ENCODE results near the gene UBE2U.
"Not testable (repeated sequence)": the region's sequence is repeated elsewhere in the genome, so short reads cannot be mapped to it uniquely, and the experiment has no call there.

Gene UBE2U

DNA sequence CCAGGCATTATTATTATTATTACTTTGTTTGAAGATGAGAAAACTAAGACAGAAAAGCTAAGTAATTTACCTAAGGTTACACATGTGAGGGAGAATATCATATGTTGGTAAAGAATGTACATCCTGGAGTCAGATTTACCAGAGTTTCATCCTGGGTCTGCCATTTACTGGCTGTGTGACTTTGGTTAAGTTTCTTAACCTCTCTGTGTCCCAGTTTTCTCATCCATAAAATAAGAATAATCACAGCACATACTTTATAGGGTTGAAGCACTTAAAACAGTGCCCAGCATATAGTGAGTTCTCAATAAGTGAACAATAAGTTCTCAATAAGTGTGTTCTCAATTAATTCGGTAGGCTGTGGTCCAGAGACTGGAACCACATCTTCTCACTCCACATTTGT lies 32.5 kb downstream of the UBE2U start:
- TF ChIP-seq, protein P1, sequence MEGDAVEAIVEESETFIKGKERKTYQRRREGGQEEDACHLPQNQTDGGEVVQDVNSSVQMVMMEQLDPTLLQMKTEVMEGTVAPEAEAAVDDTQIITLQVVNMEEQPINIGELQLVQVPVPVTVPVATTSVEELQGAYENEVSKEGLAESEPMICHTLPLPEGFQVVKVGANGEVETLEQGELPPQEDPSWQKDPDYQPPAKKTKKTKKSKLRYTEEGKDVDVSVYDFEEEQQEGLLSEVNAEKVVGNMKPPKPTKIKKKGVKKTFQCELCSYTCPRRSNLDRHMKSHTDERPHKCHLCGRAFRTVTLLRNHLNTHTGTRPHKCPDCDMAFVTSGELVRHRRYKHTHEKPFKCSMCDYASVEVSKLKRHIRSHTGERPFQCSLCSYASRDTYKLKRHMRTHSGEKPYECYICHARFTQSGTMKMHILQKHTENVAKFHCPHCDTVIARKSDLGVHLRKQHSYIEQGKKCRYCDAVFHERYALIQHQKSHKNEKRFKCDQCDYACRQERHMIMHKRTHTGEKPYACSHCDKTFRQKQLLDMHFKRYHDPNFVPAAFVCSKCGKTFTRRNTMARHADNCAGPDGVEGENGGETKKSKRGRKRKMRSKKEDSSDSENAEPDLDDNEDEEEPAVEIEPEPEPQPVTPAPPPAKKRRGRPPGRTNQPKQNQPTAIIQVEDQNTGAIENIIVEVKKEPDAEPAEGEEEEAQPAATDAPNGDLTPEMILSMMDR (IDR thresholded peaks at IDR 0.05; ENCODE audit: low read depth, low read length) = no peak
- no peak for DNase-seq (ENCODE audit: extremely low read depth, low read depth)

DNA sequence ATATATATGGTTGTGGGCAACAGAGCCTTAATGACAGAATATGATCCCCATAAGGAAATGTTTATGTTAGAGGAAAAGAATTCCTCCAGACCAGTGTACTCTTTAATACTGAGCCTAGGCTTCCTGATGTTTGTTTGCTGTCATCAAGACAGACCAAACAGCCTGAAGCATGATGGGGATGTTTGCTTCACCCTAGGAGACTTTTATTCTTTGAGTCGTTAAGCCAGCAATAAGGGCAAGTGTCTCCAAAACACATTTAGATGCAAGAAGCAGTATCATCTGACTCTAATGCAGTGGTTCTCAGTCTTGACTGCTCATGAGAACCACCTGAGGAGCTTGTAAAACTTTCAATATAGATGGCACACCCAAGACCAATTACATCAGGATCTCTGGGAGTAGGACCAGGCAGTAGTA lies 33.1 kb downstream of the UBE2U start:
- no peak for DNase-seq (ENCODE audit: extremely low read depth, low read depth)
- TF ChIP-seq, protein P1 (IDR thresholded peaks at IDR 0.05; ENCODE audit: low read depth, low read length) = no peak

DNA sequence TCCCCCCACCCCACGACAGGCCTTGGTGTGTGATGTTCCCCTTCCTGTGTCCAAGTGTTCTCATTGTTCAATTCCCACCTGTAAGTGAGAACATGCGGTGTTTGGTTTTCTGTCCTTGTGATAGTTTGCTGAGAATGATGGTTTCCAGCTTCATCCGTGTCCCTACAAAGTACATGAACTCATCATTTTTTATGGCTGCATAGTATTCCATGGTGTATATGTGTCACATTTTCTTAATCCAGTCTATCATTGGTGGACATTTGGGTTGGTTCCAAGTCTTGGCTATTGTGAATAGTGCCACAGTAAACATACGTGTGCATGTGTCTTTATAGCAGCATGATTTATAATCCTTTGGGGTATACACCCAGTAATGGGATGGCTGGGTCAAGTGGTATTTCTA lies 36.1 kb downstream of the UBE2U start:
- DNase-seq (ENCODE audit: extremely low read depth, low read depth) = not testable (repeated sequence)

DNA sequence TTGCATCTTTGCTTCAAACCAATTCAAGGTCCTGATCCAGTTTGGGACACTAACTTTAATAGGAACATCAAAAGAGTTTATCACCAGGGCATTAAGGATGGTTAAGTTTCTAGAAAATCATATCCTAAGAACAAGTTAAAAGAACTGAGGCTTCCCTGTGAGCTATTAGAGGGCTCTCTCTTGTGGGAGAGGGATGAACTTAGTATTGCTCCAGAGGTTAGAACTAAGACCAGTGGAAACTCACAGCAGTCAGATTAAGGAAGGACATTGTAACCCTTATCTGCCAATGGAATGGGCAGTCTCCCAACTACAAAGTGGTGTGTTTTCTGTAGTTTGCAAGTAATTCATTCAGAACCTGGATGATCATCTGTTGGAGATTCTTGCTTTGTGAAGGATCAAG lies 36.8 kb downstream of the UBE2U start:
- no peak for DNase-seq (ENCODE audit: extremely low read depth, low read depth)
- TF ChIP-seq, protein P1 (IDR thresholded peaks at IDR 0.05; ENCODE audit: low read depth, low read length) = peak; percentile 35

DNA sequence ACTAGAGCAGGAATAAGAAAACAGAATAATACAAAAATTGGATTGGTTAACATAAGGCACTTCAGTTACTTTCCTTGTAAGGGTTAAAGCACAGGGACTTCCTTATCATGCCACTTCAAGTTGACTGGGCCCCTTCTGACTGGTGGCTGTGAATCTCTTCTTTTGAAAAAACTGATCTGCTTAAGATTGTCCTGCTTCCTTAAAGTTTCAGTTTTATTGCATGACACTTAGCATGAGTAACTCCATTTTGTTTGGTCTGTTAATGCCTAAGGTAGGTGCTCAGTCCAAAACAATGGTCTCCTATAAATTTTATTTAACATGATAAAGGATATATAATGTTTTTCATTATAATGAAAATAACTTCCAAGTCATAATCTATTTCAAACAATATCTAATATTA lies 37.6 kb downstream of the UBE2U start:
- TF ChIP-seq, protein P1 (IDR thresholded peaks at IDR 0.05; ENCODE audit: low read depth, low read length) = no peak
- DNase-seq (ENCODE audit: extremely low read depth, low read depth) = no peak

DNA sequence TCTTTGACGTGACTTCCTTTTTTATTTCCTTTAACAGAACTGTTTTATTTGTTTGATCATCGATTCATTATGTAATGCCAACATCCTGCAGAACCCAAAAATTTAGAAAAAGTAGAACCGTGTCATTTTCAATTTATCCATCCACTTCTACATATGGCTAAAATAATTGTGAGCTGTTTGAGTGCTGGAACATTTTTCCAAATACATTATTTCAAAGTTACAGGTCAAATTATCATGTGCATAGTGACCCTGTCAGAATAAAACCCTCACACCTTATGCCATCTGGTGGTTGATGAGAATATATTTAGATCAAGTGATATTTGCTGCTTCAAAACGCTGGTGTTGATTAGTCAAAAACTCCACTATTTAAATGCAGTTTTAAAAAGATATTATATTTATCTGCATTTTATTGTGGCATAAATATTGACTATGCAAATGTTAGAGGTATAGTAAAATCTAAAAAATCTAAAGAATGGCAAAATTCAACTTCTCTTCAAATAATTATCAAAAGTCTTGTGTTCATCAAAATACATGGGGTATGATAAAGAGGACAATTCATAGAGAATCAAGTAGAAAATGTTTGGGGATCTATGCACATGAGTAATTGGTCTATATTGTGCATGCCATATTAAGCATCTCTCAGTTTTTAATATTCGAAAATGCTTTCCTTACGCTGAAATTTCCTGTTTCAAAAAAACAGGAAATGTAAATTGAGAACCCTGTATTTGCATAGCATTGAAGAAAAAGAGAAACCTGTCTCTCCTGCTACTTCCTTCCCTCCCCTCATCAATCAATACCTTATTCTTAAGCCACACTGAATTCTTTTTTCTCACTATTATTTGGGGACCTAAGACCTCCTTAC lies 39.7 kb downstream of the UBE2U start:
- TF ChIP-seq, protein P1 (IDR thresholded peaks at IDR 0.05; ENCODE audit: low read depth, low read length) = peak; percentile 38
- DNase-seq (ENCODE audit: extremely low read depth, low read depth) = no peak

DNA sequence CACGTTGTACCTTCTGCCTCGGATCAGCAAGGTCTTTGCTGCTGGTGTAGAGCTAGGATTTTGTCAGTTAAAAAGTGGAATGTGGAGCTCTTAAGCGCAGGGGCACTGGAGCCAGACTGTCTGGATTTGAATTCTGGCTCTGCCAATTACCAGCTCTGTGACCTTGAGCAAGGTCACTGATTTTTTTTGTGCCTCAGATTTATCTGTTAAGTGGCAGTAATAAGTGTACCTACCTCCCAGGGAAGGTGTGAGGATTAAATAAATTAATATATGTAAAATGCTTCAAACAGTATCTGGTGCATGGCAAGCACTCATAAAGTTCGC lies 40.3 kb downstream of the UBE2U start:
- no peak for DNase-seq (ENCODE audit: extremely low read depth, low read depth)
- TF ChIP-seq, protein P1 (IDR thresholded peaks at IDR 0.05; ENCODE audit: low read depth, low read length) = no peak

DNA sequence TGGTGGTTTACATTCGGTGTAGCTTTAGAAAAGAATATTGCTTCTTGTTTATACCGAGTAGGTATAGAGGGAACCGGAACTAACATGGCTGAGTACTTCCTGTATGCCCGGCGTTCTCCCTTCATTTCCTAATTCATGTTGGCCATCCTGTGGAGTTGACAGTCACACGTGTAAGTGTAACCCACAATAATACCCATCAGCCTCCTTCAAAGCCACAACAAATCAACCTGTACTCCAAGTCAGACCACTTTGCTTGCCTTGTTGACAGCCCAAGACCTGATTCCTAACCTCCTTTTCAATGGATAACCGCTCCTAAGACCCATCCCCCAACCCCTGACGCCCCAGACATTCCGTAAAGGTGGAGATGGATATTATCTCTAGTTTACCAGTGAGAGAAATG lies 42.1 kb downstream of the UBE2U start:
- no peak for DNase-seq (ENCODE audit: extremely low read depth, low read depth)
- TF ChIP-seq, protein P1 (IDR thresholded peaks at IDR 0.05; ENCODE audit: low read depth, low read length) = no peak
